Fibroblast of skin of abdomen (primary cell): Measurements from ENCODE around the gene CERS6.

Experiments used
- DNase-seq: peaks from one replicate; pipeline ENCODE4 v3.0.0-alpha.2; 2013

CERS6 gene

GRCh38 chr2:168706806-168707205 lies 250.7 kb downstream of the CERS6 start:
- DNase-seq = no peak

GRCh38 chr2:168708080-168708479 lies 252.0 kb downstream of the CERS6 start:
- DNase-seq = no peak

- no peak for DNase-seq
Observed at GRCh38 chr2:168710754-168711467, 254.8 kb downstream of the CERS6 start.

DNA sequence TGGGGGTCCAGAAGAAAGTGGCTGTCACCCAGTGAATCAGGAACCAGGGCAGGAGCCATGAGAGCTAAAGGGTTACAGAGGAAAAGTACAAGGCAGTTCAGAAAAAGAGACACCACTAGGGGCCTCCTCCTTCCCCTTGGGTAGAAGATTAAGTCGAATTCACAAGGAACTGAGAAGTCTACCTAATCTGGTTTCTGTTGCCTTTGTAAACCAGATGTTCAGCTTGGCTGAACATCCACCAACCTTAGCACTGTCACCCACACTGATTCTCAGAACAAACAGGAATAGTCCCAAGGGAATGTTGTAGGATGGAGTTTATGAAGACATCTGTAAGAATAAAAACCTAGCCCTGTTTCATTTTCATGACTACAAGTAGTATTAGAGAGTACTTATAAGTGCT lies 256.0 kb downstream of the CERS6 start:
- DNase-seq = no peak

DNA sequence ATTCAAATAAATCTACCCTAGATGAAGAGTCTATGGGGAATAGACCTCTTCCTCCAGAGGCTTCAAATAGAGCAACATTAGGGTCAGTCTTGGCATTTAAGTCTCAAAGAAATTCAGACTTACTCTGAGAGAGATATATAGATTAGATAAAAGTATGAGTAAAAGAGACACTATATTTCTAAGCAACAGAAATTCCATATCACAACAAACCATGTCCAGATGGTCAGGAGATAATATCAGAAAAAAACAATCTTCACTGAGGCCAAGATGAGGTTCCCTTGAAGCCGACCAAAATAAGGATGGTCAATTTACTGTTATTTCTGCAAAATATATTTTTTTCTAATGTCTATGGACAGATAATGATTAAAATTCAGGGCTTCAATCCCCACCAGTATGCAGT lies 257.3 kb downstream of the CERS6 start:
- DNase-seq = no peak

DNA sequence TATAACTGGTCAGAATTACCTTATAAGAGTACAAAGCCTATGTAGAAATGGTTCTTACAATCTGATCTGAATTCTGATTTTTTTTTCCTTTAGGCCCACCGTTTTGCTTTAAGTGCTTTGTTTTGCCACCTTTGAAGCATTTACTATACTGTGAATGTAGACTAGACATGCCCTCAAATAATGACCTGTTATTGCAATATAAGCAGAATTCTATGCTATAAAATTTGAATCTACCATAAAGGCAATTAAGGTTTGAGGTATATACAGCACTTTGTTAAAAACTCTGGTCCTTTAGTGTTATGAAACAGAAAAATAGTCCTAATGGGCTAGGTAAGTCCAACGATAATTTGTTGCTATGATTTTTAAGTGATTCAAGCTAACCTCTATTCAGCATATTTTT lies 259.8 kb downstream of the CERS6 start:
- DNase-seq = no peak

GRCh38 chr2:168716839-168717238 lies 260.8 kb downstream of the CERS6 start:
- DNase-seq = no peak

DNA sequence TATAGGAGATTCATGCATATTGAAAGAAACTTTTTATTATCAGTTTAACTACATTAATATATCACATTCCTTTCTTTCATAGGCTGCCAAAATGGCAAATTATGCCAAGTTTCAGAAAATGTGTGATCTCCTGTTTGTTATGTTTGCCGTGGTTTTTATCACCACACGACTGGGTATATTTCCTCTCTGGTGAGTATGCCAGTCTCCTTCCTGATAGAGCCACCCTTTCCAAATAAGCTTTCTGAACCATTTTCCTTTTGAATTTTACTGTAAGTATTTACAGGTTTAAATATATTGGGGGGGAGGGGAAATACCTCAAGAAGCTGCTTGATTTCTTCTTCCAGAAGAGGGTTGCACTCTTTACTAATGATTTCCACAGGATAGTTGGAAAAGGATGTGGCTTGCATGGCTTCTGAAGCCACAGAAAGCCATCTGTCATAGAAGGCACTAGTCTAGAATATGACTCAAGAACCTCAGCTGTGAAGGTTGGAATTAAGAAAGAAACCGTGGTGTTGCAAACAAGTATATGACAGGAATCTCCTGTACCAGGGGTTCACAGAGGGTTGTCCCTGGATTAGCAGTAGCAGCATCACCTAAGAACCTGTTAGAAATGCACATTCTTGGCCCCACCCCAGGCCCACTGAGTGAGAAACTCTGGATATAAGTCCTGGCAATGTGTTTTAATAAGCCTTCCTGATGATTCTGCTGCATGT lies 261.9 kb downstream of the CERS6 start:
- DNase-seq = no peak

GRCh38 chr2:168718622-168719021 lies 262.6 kb downstream of the CERS6 start:
- no peak for DNase-seq

DNA sequence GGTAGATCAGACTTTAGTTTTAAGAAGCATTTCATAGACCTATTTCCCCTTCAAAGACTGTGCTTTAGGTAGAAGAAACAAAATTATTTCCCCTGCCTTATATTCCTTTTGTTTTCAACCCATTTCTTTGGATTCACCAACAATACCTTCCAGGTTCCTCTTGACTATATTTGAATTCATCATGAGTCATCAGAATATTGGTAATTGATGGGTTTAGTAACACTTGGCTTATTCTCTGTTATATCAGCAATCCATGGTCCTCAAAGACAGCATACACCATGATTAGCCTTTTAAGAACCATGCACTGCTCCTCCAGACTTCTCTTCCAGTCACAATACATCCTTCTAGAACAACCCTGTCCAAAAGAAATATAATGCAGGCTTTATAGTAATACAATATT lies 263.4 kb downstream of the CERS6 start:
- no peak for DNase-seq

DNA sequence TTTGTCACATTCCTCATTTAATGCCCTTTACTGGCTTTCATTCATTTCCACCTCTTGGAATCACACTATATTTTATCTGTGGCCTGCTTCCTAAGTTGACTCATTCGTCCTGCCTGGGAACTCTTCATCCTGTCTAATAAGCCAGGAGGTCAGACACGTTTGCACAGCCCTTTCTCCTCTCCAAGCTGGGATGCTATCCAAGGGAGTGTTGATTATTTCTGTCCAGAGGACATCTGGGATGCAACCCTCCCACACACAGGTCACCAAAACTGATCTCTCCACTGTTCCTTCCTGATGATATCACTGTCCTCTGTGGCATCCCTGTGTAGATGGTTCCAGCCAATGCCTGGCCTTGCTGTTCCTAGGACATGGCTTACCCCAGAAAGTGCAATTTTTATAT lies 266.5 kb downstream of the CERS6 start:
- no peak for DNase-seq

- DNase-seq = no peak
Observed at GRCh38 chr2:168723275-168723899, 267.3 kb downstream of the CERS6 start.

- no peak for DNase-seq
Observed at GRCh38 chr2:168726375-168726774, 270.3 kb downstream of the CERS6 start.

DNA sequence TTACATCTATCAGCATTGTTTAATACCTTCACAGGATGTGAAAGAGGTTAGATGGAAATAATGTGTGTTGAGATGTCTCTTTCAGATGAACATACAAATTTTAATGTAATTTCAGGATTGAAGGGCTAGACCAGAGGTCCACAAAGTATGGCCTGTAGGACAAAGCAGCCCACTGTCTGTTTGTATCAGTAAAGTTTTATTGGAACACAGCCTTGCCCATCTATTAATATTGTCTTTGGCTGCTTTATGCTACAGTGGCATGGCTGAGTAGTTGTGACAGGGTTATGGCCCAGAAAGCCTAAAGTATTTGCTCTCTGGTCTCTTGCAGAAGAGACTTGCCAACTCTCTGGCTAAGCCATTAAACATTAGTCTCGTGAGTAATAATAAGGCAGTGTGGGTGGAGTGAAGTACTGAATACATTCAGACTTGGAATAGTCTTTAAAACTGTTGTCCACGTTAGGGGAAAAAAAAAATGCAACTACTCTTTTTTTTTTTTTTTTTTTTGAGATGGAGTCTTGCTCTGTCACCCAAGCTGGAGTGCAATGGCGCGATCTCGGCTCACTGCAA lies 271.9 kb downstream of the CERS6 start:
- DNase-seq = no peak

GRCh38 chr2:168729455-168729854 lies 273.4 kb downstream of the CERS6 start:
- no peak for DNase-seq

DNA sequence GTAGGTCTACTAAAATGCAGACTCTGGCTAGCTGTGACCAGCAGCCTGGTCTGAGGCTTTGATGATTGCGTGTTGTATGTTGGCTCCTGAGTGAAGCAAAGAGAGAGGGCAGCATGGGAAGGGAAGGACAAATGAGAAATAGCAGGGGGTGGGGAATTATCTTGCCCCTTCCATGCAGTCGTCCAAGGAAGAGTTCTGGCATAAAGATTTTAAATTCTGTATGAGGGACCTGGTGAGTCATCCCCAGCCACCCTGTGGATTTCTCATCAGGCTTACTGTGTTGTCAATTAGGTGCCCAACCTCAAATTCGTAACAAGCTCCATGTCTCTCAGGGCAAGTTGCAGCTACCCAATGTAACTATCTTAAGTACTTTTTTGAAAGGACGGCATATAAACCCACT lies 274.3 kb downstream of the CERS6 start:
- no peak for DNase-seq

- no peak for DNase-seq
Observed at GRCh38 chr2:168731002-168731401, 274.9 kb downstream of the CERS6 start.

DNA sequence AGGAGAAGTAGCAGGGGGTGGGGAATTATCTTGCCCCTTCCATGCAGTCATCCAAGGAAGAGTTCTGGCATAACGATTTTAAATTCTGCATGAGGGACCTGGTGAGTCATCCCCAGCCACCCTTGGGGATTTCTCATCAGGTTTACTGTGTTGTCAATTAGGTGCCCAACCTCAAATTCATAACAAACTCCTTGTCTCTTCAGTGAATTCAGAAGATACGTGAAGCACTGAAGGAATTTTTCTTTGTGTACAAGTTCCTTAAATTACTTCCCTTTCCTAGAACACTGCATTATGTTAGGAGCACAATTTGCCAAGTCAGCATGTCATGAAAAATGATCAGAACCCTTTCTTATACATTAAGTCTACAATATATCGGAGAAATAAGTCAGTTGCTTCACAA lies 275.5 kb downstream of the CERS6 start:
- no peak for DNase-seq

- no peak for DNase-seq
Observed at GRCh38 chr2:168732100-168732499, 276.0 kb downstream of the CERS6 start.

DNA sequence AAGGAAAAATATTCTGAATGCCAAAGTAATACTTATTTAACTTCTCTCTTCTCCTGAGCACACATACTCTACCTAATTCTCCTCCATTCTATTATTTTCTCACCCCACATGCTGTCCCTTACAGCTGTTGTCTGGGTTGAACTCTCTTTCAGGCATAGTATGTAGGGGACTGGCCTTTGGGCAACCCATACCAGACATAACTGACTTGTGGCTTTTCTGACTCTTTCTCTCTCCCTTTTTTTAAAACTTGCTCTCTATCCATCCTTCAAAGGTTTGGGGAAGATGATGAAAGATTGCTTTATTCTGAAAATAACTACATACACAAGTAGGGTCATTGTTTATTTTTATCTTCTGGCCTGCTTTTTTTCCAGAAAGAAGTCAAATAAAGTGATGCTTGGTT lies 276.4 kb downstream of the CERS6 start:
- DNase-seq = no peak

GRCh38 chr2:168734199-168734760 lies 278.2 kb downstream of the CERS6 start:
- DNase-seq = no peak

- no peak for DNase-seq
Observed at GRCh38 chr2:168736649-168737445, 280.8 kb downstream of the CERS6 start.
